ENCODE results near the gene CDC42BPG.

Gene CDC42BPG

GRCh38 chr11:64790205-64791095 is 54.0 kb downstream of the CDC42BPG start:
- no peak for DNase-seq (ENCODE audit: low read depth)

GRCh38 chr11:64789331-64790204 is 54.9 kb downstream of the CDC42BPG start:
- DNase-seq (ENCODE audit: low read depth) = no peak

GRCh38 chr11:64788321-64789215 is 55.9 kb downstream of the CDC42BPG start:
- DNase-seq (ENCODE audit: low read depth) = no peak

- no peak for DNase-seq (ENCODE audit: low read depth)
These were observed 56.7 kb downstream of the CDC42BPG start for GRCh38 chr11:64787526-64788320.

GRCh38 chr11:64786308-64786707 is 58.1 kb downstream of the CDC42BPG start:
- no peak for DNase-seq (ENCODE audit: low read depth)

- no peak for DNase-seq (ENCODE audit: low read depth)
These were observed 59.5 kb downstream of the CDC42BPG start for GRCh38 chr11:64784813-64785581.

GRCh38 chr11:64778473-64779298 is 65.8 kb downstream of the CDC42BPG start, which contains the start of gene SF1:
SF1 (minus strand) TSS chr11:64778542; CDS start chr11:64778392, 150 bp downstream.
- DNase-seq (ENCODE audit: low read depth) = peak; percentile 98

GRCh38 chr11:64778223-64778472 is 66.3 kb downstream of the CDC42BPG start:
- DNase-seq (ENCODE audit: low read depth) = no peak

- peak; percentile 81 for DNase-seq (ENCODE audit: low read depth)
These were observed 66.8 kb downstream of the CDC42BPG start for GRCh38 chr11:64777449-64778222.

- DNase-seq (ENCODE audit: low read depth) = no peak
These were observed 67.6 kb downstream of the CDC42BPG start for GRCh38 chr11:64776875-64777274.

- DNase-seq (ENCODE audit: low read depth) = no peak
These were observed 68.0 kb downstream of the CDC42BPG start for GRCh38 chr11:64776425-64776824.

GRCh38 chr11:64774144-64774543 is 70.3 kb downstream of the CDC42BPG start:
- DNase-seq (ENCODE audit: low read depth) = no peak
